Measurements from ENCODE around the gene FHL5.
"Not testable (repeated sequence)": the region's sequence is repeated elsewhere in the genome, so short reads cannot be mapped to it uniquely, and the experiment has no call there.

The FHL5 gene

DNA sequence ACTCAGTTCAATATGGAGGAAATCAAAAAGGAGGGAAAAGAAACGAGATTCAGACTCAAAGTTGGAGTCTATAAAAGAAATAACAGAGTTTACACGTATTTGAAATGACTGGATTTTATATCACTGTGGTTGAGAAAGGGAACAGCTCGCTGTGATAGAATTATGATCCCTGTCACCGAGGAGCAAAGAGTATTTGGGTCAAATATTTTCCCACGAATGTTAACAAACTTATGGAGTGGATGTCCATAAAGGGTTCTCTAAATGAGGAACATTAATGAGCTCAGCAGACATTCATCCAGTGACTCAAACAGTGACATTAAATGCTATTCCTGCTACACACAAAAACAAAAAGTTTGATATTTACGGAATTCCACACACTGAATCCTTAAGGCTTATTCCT, 57.9 kb downstream of the FHL5 start:
- Histone ChIP-seq H3K27me3 (ENCODE audit: control insufficient read depth, insufficient read depth, low read length) (no peaks in the 10 kb centered on the region), H3K36me3 (ENCODE audit: control insufficient read depth, insufficient read depth, low read length) (no peaks in the 10 kb centered on the region), H3K4me1 (ENCODE audit: control insufficient read depth, insufficient read depth, low read length) (no peaks in the 10 kb centered on the region), H3K27ac (ENCODE audit: low read depth, low read length) (no peak overlapping the region), H3K4me3 (ENCODE audit: low read length) (no peak overlapping the region), H3K9ac (ENCODE audit: low read length) (no peak overlapping the region)

DNA sequence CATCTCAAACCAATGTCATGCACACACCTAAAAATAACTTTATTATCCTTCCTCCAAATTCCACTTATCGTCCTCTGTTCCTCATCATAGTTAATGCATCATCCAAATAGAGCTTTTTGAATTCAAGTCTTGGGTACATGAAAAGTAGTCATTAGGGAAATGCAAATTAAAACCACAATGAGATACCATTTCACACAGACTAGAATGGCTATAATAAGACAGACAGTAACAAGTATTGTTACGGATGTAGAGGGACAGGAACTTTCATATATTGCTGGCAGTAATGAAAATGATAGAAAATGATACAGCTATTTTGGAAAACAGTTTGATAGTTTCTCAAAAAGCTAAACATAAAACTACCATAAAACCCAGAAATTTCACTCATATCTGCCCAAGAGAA, 59.1 kb downstream of the FHL5 start:
- no peak overlapping the region for H3K9ac ChIP-seq (ENCODE audit: low read length)
- no peaks in the 10 kb centered on the region for H3K36me3 ChIP-seq (ENCODE audit: control insufficient read depth, insufficient read depth, low read length)
- H3K27ac ChIP-seq (ENCODE audit: low read depth, low read length), result no peak overlapping the region
- no peaks in the 10 kb centered on the region for H3K27me3 ChIP-seq (ENCODE audit: control insufficient read depth, insufficient read depth, low read length)
- no peak overlapping the region for H3K4me3 ChIP-seq (ENCODE audit: low read length)
- no peaks in the 10 kb centered on the region for H3K4me1 ChIP-seq (ENCODE audit: control insufficient read depth, insufficient read depth, low read length)

DNA sequence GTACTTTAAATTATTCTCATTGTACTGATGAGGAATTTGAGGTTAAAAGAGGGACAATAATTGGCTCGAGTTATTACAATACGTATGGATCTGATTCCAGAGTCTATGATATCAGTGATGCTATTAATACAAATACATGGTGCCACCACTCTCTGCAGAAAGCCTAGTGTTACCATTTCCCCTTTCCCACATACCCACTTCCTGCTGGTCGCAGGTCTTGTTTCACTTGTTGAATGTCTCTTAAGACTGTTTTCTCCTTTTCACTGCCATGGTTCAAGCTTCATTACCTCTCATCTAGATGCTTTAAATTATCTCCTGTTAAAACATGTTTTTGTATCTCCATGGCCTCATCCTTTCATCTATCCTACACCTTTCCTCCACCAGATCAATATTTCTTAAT, 62.0 kb downstream of the FHL5 start:
- Histone ChIP-seq H3K9ac (ENCODE audit: low read length) (no peak overlapping the region), H3K27me3 (ENCODE audit: control insufficient read depth, insufficient read depth, low read length) (no peaks in the 10 kb centered on the region), H3K36me3 (ENCODE audit: control insufficient read depth, insufficient read depth, low read length) (no peaks in the 10 kb centered on the region), H3K27ac (ENCODE audit: low read depth, low read length) (no peak overlapping the region), H3K4me1 (ENCODE audit: control insufficient read depth, insufficient read depth, low read length) (no peaks in the 10 kb centered on the region), H3K4me3 (ENCODE audit: low read length) (no peak overlapping the region)

DNA sequence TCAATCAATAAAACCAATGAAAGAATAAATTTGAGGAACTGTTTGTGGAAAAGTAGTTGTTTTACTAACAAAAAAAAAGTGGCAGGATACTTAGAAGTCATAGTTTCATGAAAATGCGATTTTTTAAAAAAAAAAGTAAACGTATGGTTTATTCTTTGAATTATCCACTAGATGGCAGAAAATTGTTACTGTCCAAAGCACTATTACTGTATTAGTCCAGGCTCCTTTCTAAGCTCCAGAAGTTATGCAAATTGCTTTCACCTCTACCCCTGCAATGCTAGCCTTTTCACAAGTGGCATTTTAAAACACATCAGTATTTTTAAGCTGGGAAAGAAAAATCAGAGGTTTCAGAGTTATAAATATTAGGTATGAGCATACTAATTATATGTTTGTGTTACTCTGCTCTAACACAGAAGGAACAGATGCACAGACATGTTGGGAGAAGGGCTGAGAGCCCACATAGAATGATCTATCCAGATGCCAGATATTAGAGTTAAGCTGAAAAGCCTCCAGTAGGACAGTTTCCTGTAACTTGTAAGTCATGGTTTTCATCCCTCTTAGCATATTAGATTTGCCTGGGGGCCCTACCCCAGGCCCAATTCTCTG, 63.9 kb downstream of the FHL5 start:
- Histone ChIP-seq H3K36me3 (ENCODE audit: control insufficient read depth, insufficient read depth, low read length) (no peaks in the 10 kb centered on the region), H3K27me3 (ENCODE audit: control insufficient read depth, insufficient read depth, low read length) (no peaks in the 10 kb centered on the region), H3K9ac (ENCODE audit: low read length) (no peak overlapping the region), H3K27ac (ENCODE audit: low read depth, low read length) (no peak overlapping the region), H3K4me1 (ENCODE audit: control insufficient read depth, insufficient read depth, low read length) (no peaks in the 10 kb centered on the region), H3K4me3 (ENCODE audit: low read length) (no peak overlapping the region)

DNA sequence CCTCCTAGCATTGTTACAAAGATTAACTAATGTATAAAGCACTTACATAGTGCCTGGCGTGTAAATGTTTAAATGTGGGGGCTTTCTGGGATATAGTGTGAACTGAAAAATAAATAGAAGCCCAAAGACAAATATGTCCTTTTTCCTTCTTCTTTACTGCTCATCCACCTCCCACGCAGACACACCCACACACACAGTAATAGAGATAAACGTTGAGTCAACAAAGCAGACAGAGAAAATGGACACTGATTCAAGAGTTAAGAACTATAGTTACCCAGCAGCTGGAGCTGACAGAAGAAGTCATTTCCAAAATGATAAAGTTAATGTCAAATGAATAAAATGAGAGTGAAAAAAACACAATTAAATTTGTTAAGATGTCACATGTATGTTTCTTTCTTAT, 68.3 kb downstream of the FHL5 start:
- H3K36me3 ChIP-seq (ENCODE audit: control insufficient read depth, insufficient read depth, low read length), result no peaks in the 10 kb centered on the region
- no peaks in the 10 kb centered on the region for H3K27me3 ChIP-seq (ENCODE audit: control insufficient read depth, insufficient read depth, low read length)
- no peak overlapping the region for H3K4me3 ChIP-seq (ENCODE audit: low read length)

DNA sequence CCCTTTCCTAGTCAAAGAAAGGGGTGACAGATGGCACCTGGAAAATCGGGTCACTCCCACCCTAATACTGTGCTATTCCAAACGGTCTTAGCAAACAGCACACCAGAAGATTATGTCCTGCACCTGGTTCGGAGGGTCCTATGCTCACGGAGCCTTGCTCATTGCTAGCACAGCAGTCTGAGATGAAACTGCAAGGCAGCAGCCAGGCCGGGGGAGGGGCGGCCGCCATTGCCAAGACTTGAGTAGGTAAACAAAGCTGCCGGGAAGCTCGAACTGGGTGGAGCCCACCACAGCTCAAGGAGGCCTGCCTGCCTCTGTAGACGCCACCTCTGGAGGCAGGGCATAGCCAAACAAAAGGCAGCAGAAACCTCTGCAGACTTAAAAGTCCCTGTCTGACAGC, 75.1 kb downstream of the FHL5 start:
- H3K27ac ChIP-seq (ENCODE audit: low read depth, low read length); H3K36me3 ChIP-seq (ENCODE audit: control insufficient read depth, insufficient read depth, low read length); H3K9ac ChIP-seq (ENCODE audit: low read length); H3K4me1 ChIP-seq (ENCODE audit: control insufficient read depth, insufficient read depth, low read length); H3K27me3 ChIP-seq (ENCODE audit: control insufficient read depth, insufficient read depth, low read length); H3K4me3 ChIP-seq (ENCODE audit: low read length): not testable (repeated sequence)

More for the DNA sequence above, 68.3 kb downstream of the FHL5 start:
- no peaks in the 10 kb centered on the region for H3K4me1 ChIP-seq (ENCODE audit: control insufficient read depth, insufficient read depth, low read length)
- H3K9ac ChIP-seq (ENCODE audit: low read length), result no peak overlapping the region
- no peak overlapping the region for H3K27ac ChIP-seq (ENCODE audit: low read depth, low read length)

DNA sequence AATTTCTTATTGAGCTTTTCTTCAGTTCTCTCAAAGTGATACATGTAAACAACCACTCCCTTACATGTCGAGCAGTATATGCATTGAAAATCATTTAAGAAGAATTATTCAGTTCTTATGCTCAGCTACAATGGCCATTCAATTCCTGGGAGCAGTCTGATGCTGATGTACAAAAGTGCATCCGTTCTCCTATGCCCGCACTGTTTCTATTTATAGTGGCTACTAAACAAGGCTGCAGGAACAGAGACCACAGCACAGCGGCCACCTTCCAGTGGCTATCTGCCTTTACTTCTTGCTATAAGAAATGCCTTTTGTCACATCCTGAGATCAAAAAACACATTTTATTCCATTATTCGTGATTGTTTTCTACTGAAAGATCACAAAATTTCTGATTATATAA, 82.2 kb downstream of the FHL5 start:
- H3K36me3 ChIP-seq (ENCODE audit: control insufficient read depth, insufficient read depth, low read length), result no peaks in the 10 kb centered on the region

DNA sequence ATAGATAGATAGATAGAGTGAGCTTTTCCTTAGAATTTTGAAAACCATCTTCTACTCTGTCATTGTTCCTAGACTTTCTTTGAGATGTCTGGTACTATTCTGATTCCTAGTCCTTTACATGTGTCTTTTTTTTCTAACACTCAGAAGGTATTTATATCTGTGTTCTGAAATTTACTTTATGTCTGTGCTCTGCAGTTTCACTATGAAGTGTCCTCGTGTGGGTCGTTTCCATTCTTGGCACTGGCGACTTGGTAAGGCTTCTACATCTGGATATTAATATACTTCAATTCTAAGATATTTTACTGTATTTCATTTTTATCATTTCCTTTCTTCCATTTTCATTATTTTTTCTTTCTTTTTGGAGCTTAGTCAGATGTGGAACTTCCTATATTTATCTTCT, 87.0 kb downstream of the FHL5 start:
- Histone ChIP-seq H3K4me1 (ENCODE audit: control insufficient read depth, insufficient read depth, low read length) (no peaks in the 10 kb centered on the region), H3K36me3 (ENCODE audit: control insufficient read depth, insufficient read depth, low read length) (no peaks in the 10 kb centered on the region), H3K27ac (ENCODE audit: low read depth, low read length) (no peak overlapping the region), H3K4me3 (ENCODE audit: low read length) (no peak overlapping the region), H3K27me3 (ENCODE audit: control insufficient read depth, insufficient read depth, low read length) (no peaks in the 10 kb centered on the region), H3K9ac (ENCODE audit: low read length) (no peak overlapping the region)

More for the DNA sequence above, 82.2 kb downstream of the FHL5 start:
- H3K9ac ChIP-seq (ENCODE audit: low read length), result no peak overlapping the region
- H3K4me3 ChIP-seq (ENCODE audit: low read length), result no peak overlapping the region
- no peaks in the 10 kb centered on the region for H3K4me1 ChIP-seq (ENCODE audit: control insufficient read depth, insufficient read depth, low read length)
- H3K27ac ChIP-seq (ENCODE audit: low read depth, low read length), result no peak overlapping the region
- no peaks in the 10 kb centered on the region for H3K27me3 ChIP-seq (ENCODE audit: control insufficient read depth, insufficient read depth, low read length)

DNA sequence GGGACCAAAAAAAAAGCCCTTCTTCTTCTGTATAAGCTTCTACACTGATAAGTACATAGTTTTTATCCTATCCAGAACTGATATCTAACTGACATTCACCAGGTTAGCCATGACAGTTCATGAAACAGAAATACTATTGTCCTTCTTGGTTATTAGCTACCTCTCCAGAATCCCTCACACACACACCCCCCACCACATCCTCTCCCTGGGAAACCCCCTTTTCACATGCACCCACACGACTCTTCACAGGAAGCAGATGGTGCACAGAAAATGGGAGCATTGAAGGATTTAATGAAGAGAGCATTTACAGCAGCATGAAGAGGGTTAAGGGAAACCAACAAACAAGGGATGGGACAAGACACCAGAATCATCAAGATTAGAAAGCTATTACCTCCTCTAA, 88.9 kb downstream of the FHL5 start:
- no peak overlapping the region for H3K9ac ChIP-seq (ENCODE audit: low read length)
- no peaks in the 10 kb centered on the region for H3K36me3 ChIP-seq (ENCODE audit: control insufficient read depth, insufficient read depth, low read length)
- no peaks in the 10 kb centered on the region for H3K27me3 ChIP-seq (ENCODE audit: control insufficient read depth, insufficient read depth, low read length)
- H3K4me3 ChIP-seq (ENCODE audit: low read length), result no peak overlapping the region
- no peak overlapping the region for H3K27ac ChIP-seq (ENCODE audit: low read depth, low read length)
- no peaks in the 10 kb centered on the region for H3K4me1 ChIP-seq (ENCODE audit: control insufficient read depth, insufficient read depth, low read length)

DNA sequence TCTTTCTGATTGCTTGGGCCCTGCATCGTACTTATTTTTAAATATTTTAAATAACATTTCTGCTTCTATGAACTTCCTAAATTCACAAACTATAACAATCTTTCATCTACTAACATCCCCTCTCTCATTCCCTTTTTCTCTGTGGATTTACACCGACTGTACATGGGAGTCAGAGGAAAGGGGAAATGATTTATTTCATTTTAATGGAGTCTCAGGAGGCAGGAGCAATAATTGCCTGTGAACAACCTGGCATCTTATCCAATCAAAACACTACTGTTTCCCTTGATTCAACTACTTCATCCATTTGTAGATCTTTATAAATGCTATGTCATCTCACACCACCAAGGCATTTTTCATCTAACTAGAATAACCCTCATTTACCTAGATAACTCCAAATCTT, 89.6 kb downstream of the FHL5 start:
- Histone ChIP-seq H3K4me3 (ENCODE audit: low read length) (no peak overlapping the region), H3K36me3 (ENCODE audit: control insufficient read depth, insufficient read depth, low read length) (no peaks in the 10 kb centered on the region), H3K27me3 (ENCODE audit: control insufficient read depth, insufficient read depth, low read length) (no peaks in the 10 kb centered on the region), H3K9ac (ENCODE audit: low read length) (no peak overlapping the region), H3K4me1 (ENCODE audit: control insufficient read depth, insufficient read depth, low read length) (no peaks in the 10 kb centered on the region), H3K27ac (ENCODE audit: low read depth, low read length) (no peak overlapping the region)

DNA sequence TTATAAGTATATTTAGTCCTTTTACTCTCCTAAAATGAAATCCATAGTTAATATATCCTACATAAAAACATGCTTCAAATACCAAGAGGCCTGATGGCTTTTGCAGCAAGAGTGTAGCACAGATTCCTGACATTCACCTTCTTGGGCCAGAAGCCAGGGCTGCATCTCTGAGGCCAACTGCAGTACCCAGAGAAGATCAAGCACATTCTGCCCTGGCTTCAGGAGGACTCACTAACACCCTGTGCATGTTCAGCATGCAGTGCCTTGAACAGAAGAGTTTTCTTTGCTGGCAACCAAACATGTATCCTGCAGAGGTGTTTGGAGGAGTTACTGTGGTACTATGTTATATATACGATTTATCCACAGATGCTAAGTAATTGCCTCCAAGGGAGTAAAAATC, 90.3 kb downstream of the FHL5 start:
- Histone ChIP-seq H3K27me3 (ENCODE audit: control insufficient read depth, insufficient read depth, low read length) (no peaks in the 10 kb centered on the region), H3K36me3 (ENCODE audit: control insufficient read depth, insufficient read depth, low read length) (no peaks in the 10 kb centered on the region), H3K4me3 (ENCODE audit: low read length) (no peak overlapping the region), H3K27ac (ENCODE audit: low read depth, low read length) (no peak overlapping the region), H3K4me1 (ENCODE audit: control insufficient read depth, insufficient read depth, low read length) (no peaks in the 10 kb centered on the region), H3K9ac (ENCODE audit: low read length) (no peak overlapping the region)

DNA sequence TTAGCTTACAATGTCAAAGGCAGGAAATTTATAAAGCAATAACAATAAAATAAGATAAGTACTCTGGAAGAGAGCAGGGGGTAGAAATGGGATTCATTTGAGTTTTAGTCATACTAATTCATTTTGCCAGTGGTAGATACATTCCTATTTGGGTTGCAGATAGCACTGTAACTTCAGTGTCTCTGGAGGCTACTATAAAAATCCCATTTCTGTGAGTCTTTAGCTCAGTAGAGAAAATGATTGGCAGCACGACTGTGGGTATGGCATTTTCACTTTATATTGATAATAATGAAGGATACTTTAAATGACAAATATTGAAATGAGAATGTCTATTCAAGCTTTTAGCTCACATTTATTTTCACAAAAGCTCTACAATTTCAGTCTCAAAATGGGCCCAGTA, 93.6 kb downstream of the FHL5 start:
- Histone ChIP-seq H3K27me3 (ENCODE audit: control insufficient read depth, insufficient read depth, low read length) (no peaks in the 10 kb centered on the region), H3K9ac (ENCODE audit: low read length) (no peak overlapping the region), H3K27ac (ENCODE audit: low read depth, low read length) (no peak overlapping the region), H3K4me3 (ENCODE audit: low read length) (no peak overlapping the region), H3K4me1 (ENCODE audit: control insufficient read depth, insufficient read depth, low read length) (no peaks in the 10 kb centered on the region), H3K36me3 (ENCODE audit: control insufficient read depth, insufficient read depth, low read length) (no peaks in the 10 kb centered on the region)

DNA sequence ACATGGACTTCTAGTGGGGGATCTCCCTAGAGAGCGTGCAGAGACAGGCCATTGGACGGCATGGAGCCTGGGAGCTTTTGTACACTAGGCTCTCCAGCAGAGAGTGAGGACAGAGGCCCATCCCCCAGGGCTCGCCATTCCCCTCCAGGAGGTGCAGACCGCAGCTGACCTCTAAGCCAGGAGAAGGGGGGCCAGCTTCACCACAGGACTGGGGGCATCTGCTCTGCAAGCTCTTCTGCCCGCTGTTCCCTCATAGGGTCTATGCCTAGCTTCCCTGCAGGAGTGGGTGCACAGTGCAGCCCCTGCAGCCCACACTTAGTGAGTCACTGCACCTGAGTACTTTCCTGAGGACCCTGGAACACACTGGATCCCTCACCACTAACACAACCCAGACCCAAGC, 94.4 kb downstream of the FHL5 start:
- Histone ChIP-seq H3K9ac (ENCODE audit: low read length) (no peak overlapping the region), H3K27ac (ENCODE audit: low read depth, low read length) (no peak overlapping the region), H3K27me3 (ENCODE audit: control insufficient read depth, insufficient read depth, low read length) (no peaks in the 10 kb centered on the region), H3K4me3 (ENCODE audit: low read length) (no peak overlapping the region), H3K4me1 (ENCODE audit: control insufficient read depth, insufficient read depth, low read length) (no peaks in the 10 kb centered on the region), H3K36me3 (ENCODE audit: control insufficient read depth, insufficient read depth, low read length) (no peaks in the 10 kb centered on the region)
